ENCODE results near the gene IRF4. TPM values are rescaled to one million over a fixed set of nuclear protein-coding genes. Genes with fewer than 3 reads are reported as not detected.
"Not testable (repeated sequence)": the region's sequence is repeated elsewhere in the genome, so short reads cannot be mapped to it uniquely, and the experiment has no call there.

IRF4 gene
- total RNA-seq, 1 donor from 2014 or later: 0.04 TPM

DNA sequence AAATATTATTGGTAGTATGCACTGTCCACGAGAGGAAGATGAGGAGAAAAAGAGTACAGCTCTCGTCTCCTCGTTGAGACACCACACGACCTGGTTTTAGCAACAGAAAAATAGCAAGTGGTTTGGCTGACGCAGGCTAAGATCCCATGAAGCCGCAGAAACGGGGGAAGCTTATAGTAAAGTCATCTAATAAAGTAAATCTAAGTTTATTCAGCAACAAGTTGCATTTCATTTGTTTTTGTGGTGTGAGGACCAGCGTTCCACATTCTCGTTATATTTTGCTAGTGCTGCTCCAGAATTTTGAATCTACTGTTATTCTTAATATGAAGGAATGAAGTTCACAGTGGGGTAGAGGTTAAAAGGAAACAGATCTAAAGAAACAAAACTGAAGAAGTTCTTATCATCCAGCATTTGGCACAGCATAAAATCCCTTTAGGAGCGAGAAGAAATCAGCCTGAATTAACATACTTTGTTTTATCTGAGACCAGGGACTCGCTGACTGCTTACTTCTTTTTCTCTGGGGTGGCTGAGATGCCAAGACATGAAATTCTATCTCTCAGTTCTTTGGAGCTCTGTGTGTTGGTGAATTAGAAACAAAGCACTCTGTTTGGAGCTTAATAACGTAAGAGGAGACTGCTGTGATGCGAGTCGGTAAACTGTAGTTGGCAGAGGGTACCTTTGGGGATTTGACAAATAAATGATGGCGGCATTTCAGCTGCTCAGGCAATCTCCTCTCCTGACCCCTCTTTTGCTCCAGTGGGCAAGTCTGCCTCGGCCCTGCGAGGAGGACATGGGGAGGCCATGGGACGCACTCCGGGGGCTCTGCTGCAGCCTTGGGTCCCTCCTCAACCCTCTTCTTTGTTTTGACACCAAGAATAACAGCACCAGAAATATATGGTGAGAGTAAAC lies 24.9 kb upstream of the IRF4 start:
- DNase-seq (ENCODE audit: low read depth): no peak
- H3K27me3 ChIP-seq (ENCODE audit: control insufficient read depth, insufficient read depth, low read length): peaks cover 14% of the 10 kb centered on the region
- TF ChIP-seq CTCF (IDR thresholded peaks at IDR 0.05; ENCODE audit: insufficient read depth, low read length, poor library complexity, severe bottlenecking): no peak
- no peak overlapping the region for H3K4me3 ChIP-seq (ENCODE audit: low read depth, low read length)
- H3K36me3 ChIP-seq (ENCODE audit: control insufficient read depth, insufficient read depth, low read length): no peaks in the 10 kb centered on the region

DNA sequence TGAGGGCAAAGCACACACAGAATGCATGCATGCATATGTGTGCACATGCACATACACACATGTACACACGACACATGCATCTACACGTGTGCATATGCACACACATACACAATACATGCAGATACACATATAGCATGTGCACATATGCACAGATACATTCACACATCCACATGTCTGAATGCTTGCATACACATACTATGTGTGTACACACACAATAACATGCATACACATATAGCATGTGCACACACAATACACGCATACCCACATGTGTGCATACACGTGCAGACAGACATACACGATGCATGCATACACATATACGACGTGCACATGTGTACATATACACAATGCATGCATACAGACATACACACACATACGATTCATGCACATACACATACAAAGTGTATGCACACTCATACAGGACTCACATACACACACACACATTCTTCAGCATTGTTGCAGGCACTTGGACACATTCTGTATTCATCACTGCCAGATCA lies 24.2 kb upstream of the IRF4 start:
- no peak for TF ChIP-seq CTCF (IDR thresholded peaks at IDR 0.05; ENCODE audit: insufficient read depth, low read length, poor library complexity, severe bottlenecking)
- Histone ChIP-seq H3K4me3 (ENCODE audit: low read depth, low read length) (no peak overlapping the region), H3K27me3 (ENCODE audit: control insufficient read depth, insufficient read depth, low read length) (peaks cover 16% of the 10 kb centered on the region), H3K36me3 (ENCODE audit: control insufficient read depth, insufficient read depth, low read length) (no peaks in the 10 kb centered on the region)
- no peak for DNase-seq (ENCODE audit: low read depth)

DNA sequence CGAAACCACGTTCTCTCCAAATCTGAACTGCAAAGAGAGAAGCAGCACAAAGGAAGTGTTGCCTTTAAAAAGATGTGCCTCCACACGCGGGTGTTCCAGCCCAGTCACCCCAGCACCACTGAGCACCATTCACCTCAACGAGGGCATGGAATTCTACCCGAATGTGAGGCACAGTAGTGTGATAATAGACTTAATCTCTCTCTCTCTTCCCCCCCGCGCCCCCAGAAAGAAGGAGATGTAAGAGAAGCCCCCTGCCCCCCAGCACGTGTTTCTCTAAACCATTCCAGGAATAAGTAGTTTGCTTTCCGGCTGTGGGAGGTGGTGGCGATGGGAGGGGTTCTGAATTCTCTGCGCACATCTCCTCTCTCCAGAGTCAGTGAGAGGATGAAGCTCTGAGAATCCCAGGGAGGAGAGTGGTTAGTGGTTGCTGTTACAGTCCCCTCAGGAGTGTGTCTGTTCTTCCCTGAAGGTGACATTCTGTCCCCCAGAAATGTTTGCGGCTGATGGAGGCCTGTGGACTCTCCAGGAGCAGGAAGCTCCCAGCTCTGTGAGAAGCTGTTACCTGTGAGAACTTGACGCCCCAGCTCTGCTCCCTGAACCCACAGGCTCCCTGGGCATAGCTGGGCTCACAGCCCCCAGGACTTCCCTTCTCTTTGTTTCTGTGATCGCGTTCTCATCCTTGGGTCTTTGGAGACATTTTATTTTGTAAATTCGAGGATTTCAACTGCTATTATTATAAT lies 23.5 kb upstream of the IRF4 start:
- H3K27me3 ChIP-seq (ENCODE audit: control insufficient read depth, insufficient read depth, low read length): peaks cover 23% of the 10 kb centered on the region
- no peak for DNase-seq (ENCODE audit: low read depth)
- TF ChIP-seq CTCF (IDR thresholded peaks at IDR 0.05; ENCODE audit: insufficient read depth, low read length, poor library complexity, severe bottlenecking): no peak
- no peak overlapping the region for H3K4me3 ChIP-seq (ENCODE audit: low read depth, low read length)
- H3K36me3 ChIP-seq (ENCODE audit: control insufficient read depth, insufficient read depth, low read length): no peaks in the 10 kb centered on the region

DNA sequence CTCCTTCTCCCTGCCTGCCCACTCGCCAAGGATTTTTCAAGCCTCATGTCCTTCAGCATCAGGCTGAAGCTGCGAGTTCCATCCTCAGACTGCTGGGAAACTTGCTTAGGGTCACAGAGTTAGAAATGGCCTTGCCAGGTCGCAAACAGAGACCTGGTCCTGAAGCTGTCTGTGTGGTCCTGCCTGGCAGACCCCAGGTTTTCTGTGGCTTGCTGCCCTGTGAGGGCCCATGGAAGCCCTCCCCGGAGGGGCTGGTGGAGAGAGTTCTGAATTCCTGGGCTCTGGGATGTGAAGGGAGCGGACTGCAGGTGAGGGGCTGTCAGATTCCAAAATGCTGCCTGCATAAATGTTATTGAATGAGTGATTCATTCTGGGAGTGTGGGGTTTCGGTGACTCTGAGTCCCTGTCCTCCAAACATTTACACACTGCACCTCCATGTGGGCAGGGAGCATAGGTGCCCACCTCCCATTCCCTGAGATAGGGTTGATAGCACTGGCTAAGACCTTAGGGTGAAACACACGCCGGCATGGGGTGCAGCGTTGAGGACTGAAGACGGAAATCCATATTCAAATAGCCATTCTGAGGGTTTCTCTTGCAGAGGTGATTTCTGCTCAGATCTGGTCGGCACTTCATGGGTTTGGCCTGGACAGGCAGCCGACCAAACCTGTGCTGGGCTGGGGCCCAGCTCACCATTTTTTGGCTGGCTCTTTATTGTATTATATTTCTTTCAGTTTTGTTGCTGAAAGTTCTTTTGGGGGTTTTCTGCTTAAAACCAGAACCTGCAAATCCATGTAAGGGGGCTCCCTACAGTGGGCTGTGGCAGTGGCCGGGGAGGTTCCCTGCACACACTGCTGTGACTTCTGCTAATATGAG lies 21.8 kb upstream of the IRF4 start:
- no peak for DNase-seq (ENCODE audit: low read depth)
- no peaks in the 10 kb centered on the region for H3K36me3 ChIP-seq (ENCODE audit: control insufficient read depth, insufficient read depth, low read length)
- peaks cover 34% of the 10 kb centered on the region for H3K27me3 ChIP-seq (ENCODE audit: control insufficient read depth, insufficient read depth, low read length)
- H3K4me3 ChIP-seq (ENCODE audit: low read depth, low read length): no peak overlapping the region
- TF ChIP-seq CTCF (IDR thresholded peaks at IDR 0.05; ENCODE audit: insufficient read depth, low read length, poor library complexity, severe bottlenecking): no peak

- DNase-seq (ENCODE audit: low read depth): no peak
- Histone ChIP-seq H3K36me3 (ENCODE audit: control insufficient read depth, insufficient read depth, low read length) (no peaks in the 10 kb centered on the region), H3K27me3 (ENCODE audit: control insufficient read depth, insufficient read depth, low read length) (peaks cover 36% of the 10 kb centered on the region), H3K4me3 (ENCODE audit: low read depth, low read length) (no peak overlapping the region)
- TF ChIP-seq CTCF (IDR thresholded peaks at IDR 0.05; ENCODE audit: insufficient read depth, low read length, poor library complexity, severe bottlenecking): no peak
Observed at GRCh38 chr6:370555-370954, 21.0 kb upstream of the IRF4 start.

DNA sequence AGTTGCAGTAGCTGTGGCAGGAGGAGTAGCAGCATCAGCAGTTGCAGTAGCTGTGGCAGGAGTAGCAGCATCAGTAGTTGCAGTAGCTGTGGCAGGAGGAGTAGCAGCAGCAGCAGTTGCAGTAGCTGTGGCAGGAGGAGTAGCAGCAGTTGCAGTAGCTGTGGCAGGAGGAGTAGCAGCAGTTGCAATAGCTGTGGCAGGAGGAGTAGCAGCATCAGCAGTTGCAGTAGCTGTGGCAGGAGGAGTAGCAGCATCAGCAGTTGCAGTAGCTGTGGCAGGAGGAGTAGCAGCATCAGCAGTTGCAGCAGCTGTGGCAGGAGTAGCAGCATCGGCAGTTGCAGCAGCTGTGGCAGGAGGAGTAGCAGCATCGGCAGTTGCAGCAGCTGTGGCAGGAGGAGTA lies 19.7 kb upstream of the IRF4 start:
- not testable (repeated sequence) for H3K36me3 ChIP-seq (ENCODE audit: control insufficient read depth, insufficient read depth, low read length); H3K4me3 ChIP-seq (ENCODE audit: low read depth, low read length); DNase-seq (ENCODE audit: low read depth)
- peaks cover 36% of the 10 kb centered on the region for H3K27me3 ChIP-seq (ENCODE audit: control insufficient read depth, insufficient read depth, low read length)

Measured in kidney epithelial cell (primary cell).